Loucy (cell line): ENCODE data around the gene ASPM.

Source experiments
- H2AFZ ChIP-seq: fragments of 200-600 bp; sonication (generic); 2 replicates; pipeline ENCODE4 v1.6.0; 2016; ENCODE audit warnings: antibody characterized with exemption, mild to moderate bottlenecking, low read length, moderate library complexity
- H3F3A ChIP-seq: fragments of 200-600 bp; 2 replicates; pipeline ENCODE4 v1.6.0; 2016; ENCODE audit warnings: antibody characterized with exemption, low read depth, mild to moderate bottlenecking
- H3K27me3 ChIP-seq: fragments of 200-600 bp; sonication (generic); 2 replicates; pipeline ENCODE4 v1.6.1; 2014; ENCODE audit warnings: low read length, mild to moderate bottlenecking; ENCODE audit not compliant: insufficient read depth, poor library complexity, severe bottlenecking
- H3K36me3 ChIP-seq: fragments of 200-600 bp; sonication (generic); 2 replicates; pipeline ENCODE4 v1.6.1; 2016; ENCODE audit warnings: low read length; ENCODE audit not compliant: insufficient read depth
- H3K4me1 ChIP-seq: fragments of 200-600 bp; sonication (generic); 2 replicates; pipeline ENCODE4 v1.5.1; 2014; ENCODE audit warnings: low read length, mild to moderate bottlenecking; ENCODE audit not compliant: insufficient read depth, poor library complexity, severe bottlenecking
- H3K4me2 ChIP-seq: fragments of 200-600 bp; sonication (generic); 2 replicates; pipeline ENCODE4 v1.6.0; 2014; ENCODE audit warnings: antibody characterized with exemption, low read length, low read depth, mild to moderate bottlenecking; ENCODE audit not compliant: poor library complexity, severe bottlenecking
- H3K4me3 ChIP-seq: fragments of 200-600 bp; sonication (generic); 2 replicates; pipeline ENCODE4 v1.5.1; 2014; ENCODE audit warnings: low read length, mild to moderate bottlenecking, mixed read lengths; ENCODE audit not compliant: poor library complexity, severe bottlenecking
- H3K79me2 ChIP-seq: fragments of 200-600 bp; sonication (generic); 2 replicates; pipeline ENCODE4 v1.6.1; 2014; ENCODE audit warnings: low read length; ENCODE audit not compliant: insufficient read depth
- H3K9ac ChIP-seq: fragments of 200-600 bp; sonication (generic); 2 replicates; pipeline ENCODE4 v1.6.0; 2014; ENCODE audit warnings: mild to moderate bottlenecking, low read depth, low read length, moderate library complexity; ENCODE audit not compliant: poor library complexity, severe bottlenecking
- H3K9me2 ChIP-seq: fragments of 200-600 bp; sonication (generic); replicated peaks from 2 replicates; pipeline ENCODE4 v1.6.1; 2016; ENCODE audit warnings: low read depth, low read length, mixed read lengths
- H3K9me3 ChIP-seq: fragments of 200-600 bp; sonication (generic); 2 replicates; pipeline ENCODE4 v1.6.1; 2014; ENCODE audit warnings: mild to moderate bottlenecking, antibody characterized with exemption, low read length, low read depth; ENCODE audit not compliant: insufficient read depth
- H4K20me1 ChIP-seq: fragments of 200-600 bp; sonication (generic); 2 replicates; pipeline ENCODE4 v1.6.0; 2014; ENCODE audit warnings: antibody characterized with exemption, low read length, mild to moderate bottlenecking; ENCODE audit not compliant: insufficient read depth, poor library complexity, severe bottlenecking
- EZH2phosphoT487 ChIP-seq: fragments of 200-600 bp; IDR thresholded peaks from 2 replicates; pipeline ENCODE4 v1.6.1; 2018; ENCODE audit warnings: antibody characterized with exemption, mild to moderate bottlenecking, moderate library complexity, borderline replicate concordance
- TF ChIP-seq, protein P1 (sequence below): fragments of 200-600 bp; sonication (generic); conservative IDR thresholded peaks from 2 replicates; pipeline ENCODE4 v1.5.1; 2014; ENCODE audit warnings: mild to moderate bottlenecking, antibody characterized with exemption, low read length

ASPM gene

GRCh38 chr1:197096137-197096536 is 50.3 kb downstream of the ASPM start:
- Histone ChIP-seq H2AFZ (no peak overlapping the region), H3K79me2 (no peaks in the 10 kb centered on the region), H3K9ac (no peak overlapping the region), H4K20me1 (no peaks in the 10 kb centered on the region), H3K9me2 (no peaks in the 10 kb centered on the region), H3F3A (no peaks in the 10 kb centered on the region), H3K9me3 (no peaks in the 10 kb centered on the region), H3K4me3 (no peak overlapping the region), H3K36me3 (peaks cover 24% of the 10 kb centered on the region), H3K4me1 (no peaks in the 10 kb centered on the region), H3K27me3 (no peaks in the 10 kb centered on the region), H3K4me2 (no peak overlapping the region)
- TF ChIP-seq, protein P1, sequence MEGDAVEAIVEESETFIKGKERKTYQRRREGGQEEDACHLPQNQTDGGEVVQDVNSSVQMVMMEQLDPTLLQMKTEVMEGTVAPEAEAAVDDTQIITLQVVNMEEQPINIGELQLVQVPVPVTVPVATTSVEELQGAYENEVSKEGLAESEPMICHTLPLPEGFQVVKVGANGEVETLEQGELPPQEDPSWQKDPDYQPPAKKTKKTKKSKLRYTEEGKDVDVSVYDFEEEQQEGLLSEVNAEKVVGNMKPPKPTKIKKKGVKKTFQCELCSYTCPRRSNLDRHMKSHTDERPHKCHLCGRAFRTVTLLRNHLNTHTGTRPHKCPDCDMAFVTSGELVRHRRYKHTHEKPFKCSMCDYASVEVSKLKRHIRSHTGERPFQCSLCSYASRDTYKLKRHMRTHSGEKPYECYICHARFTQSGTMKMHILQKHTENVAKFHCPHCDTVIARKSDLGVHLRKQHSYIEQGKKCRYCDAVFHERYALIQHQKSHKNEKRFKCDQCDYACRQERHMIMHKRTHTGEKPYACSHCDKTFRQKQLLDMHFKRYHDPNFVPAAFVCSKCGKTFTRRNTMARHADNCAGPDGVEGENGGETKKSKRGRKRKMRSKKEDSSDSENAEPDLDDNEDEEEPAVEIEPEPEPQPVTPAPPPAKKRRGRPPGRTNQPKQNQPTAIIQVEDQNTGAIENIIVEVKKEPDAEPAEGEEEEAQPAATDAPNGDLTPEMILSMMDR: no peak
- no peak for TF ChIP-seq EZH2phosphoT487

DNA sequence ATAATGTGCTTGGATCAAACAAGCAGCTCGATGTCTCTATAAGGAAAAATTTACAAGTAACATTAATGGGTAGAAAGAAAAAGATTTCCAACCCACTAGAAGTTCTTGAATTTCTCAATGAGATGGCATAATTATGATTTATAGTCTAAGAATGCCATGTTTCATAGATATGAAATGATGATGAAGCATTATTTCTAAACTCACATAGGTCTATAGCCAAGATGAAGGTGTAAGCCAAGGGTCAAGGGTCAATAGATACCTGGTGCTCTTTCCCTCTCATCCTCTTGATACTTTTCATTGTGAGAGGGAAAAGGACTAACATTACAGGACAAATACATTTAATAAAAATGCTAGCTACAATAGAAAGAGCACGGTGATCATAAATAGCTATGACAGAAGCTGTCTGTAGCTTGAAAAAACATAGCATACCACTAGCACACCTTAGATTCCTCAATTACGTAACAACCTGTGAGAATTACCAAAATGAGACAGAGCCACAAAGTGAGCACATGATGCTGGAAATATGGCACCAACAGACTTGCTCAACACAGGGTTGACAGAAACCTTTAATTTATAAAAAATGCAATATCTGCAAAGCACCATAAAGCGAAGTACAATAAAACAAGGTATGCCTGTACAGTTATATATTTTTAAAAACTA is 53.1 kb downstream of the ASPM start:
- no peaks in the 10 kb centered on the region for H3K9me2 ChIP-seq
- H3K79me2 ChIP-seq: no peaks in the 10 kb centered on the region
- no peak for TF ChIP-seq EZH2phosphoT487
- TF ChIP-seq, protein P1: no peak
- H3K4me1 ChIP-seq: no peaks in the 10 kb centered on the region
- no peaks in the 10 kb centered on the region for H3F3A ChIP-seq
- no peak overlapping the region for H3K4me3 ChIP-seq
- H3K9me3 ChIP-seq: no peaks in the 10 kb centered on the region
- H4K20me1 ChIP-seq: no peaks in the 10 kb centered on the region
- H3K36me3 ChIP-seq: peaks cover 46% of the 10 kb centered on the region
- no peaks in the 10 kb centered on the region for H3K27me3 ChIP-seq
- no peak overlapping the region for H3K4me2 ChIP-seq
- H3K9ac ChIP-seq: no peak overlapping the region
- H2AFZ ChIP-seq: no peak overlapping the region

- H3K36me3 ChIP-seq: peaks cover 54% of the 10 kb centered on the region
- H3K27me3 ChIP-seq: no peaks in the 10 kb centered on the region
- H3K4me2 ChIP-seq: no peak overlapping the region
- H3K79me2 ChIP-seq: no peaks in the 10 kb centered on the region
- no peak for TF ChIP-seq EZH2phosphoT487
- no peaks in the 10 kb centered on the region for H3F3A ChIP-seq
- no peaks in the 10 kb centered on the region for H3K9me2 ChIP-seq
- H3K9me3 ChIP-seq: no peaks in the 10 kb centered on the region
- no peak overlapping the region for H3K9ac ChIP-seq
- H2AFZ ChIP-seq: no peak overlapping the region
- H4K20me1 ChIP-seq: no peaks in the 10 kb centered on the region
- no peak overlapping the region for H3K4me3 ChIP-seq
- H3K4me1 ChIP-seq: no peaks in the 10 kb centered on the region
These were observed 53.9 kb downstream of the ASPM start for GRCh38 chr1:197092491-197093023.

DNA sequence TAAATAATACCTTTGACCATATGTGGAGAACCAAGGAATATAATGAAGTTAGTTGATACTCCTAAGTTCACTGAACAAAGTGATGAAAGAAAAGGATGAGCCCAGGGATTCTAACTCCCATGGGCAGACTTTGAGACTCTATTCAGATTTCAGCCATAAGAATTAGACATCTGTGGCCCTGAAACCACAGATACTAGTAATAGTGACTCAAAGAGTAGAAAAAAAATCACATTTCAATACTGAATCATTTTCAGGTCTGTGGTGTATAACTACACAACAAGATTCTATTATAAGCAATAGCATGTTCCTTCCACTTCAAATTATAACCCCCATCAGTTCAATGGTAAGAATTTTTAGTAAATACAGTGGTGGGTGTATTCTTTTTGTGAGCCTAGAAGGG is 63.0 kb downstream of the ASPM start:
- no peak for TF ChIP-seq EZH2phosphoT487
- TF ChIP-seq, protein P1: no peak
- no peaks in the 10 kb centered on the region for H3K79me2 ChIP-seq
- H3K4me1 ChIP-seq: no peaks in the 10 kb centered on the region
- no peak overlapping the region for H3K9ac ChIP-seq
- H3K4me3 ChIP-seq: no peak overlapping the region
- H3K36me3 ChIP-seq: peaks cover 66% of the 10 kb centered on the region
- H3K9me3 ChIP-seq: peaks cover 8% of the 10 kb centered on the region; the same call in 1 of the 2 replicates
- no peaks in the 10 kb centered on the region for H3K27me3 ChIP-seq
- no peak overlapping the region for H3K4me2 ChIP-seq
- H3F3A ChIP-seq: 0 out of 2 replicates have a peak, but pooled peaks cover 3% of the 10 kb centered on the region
- H3K9me2 ChIP-seq: no peaks in the 10 kb centered on the region
- H4K20me1 ChIP-seq: no peaks in the 10 kb centered on the region
- no peak overlapping the region for H2AFZ ChIP-seq
